Glomerular visceral epithelial cell (primary cell): ENCODE results near the gene SLC2A9.
"Not testable (repeated sequence)": the region's sequence is repeated elsewhere in the genome, so short reads cannot be mapped to it uniquely, and the experiment has no call there.

Experiments
- DNase-seq: peaks from one replicate; pipeline ENCODE4 v3.0.0-alpha.2; 2016; ENCODE audit errors: extremely low spot score

SLC2A9 gene

DNA sequence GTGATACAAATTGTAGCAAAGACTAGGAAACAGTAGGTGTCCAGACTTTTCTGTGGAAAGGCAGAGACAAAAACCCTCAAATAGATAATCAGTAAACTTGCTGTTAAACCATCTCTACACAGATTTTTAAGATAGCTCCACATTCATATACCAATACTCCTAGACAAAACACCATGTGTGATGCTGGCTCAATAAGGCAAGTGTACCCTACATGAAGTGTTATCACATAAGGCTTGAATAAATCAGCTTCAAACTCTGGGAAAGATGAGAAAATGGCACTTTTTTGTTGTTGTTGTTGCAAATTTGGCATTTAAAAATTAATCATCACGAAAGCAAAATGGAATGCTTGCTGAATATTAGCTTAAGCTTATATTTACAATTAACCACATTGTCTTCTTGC is 194.7 kb downstream of the SLC2A9 start:
- DNase-seq = no peak

DNA sequence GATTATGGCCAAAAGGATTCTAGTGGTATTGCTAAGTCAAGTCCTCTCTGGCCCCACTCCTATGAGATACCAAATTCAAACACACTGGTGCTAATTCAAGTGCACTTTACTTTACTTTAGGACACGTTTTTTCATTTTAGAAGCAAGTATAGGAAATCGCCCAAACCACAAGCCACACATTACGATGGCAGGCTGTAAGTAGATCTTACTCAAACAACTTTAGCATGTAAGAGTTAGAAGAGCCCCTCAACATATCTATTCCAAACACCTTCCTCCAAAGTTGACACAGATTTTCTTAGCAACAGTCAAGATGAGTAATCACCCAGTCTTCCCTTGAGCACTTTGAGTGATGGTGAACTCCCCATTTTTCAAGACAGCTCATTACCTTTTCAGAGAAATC is 196.2 kb downstream of the SLC2A9 start:
- no peak for DNase-seq

DNA sequence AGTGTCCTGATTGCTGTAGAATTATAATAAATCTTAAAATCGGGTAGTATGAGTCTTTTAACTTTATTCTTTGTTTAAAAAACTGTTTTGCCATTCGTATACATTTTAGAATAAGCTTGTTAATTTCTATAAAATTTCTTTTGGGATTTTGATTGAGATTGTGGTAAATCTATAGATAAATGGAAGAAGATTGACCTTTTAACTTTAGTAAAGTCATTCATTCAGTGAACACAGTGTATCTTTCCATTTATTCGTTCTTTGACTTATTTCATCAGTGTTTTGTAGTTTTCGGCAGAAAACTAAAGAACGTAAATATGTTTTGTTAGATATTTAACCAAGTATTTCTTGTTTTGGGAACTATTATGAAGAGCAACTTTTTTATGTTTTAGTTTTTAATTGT is 201.0 kb downstream of the SLC2A9 start:
- DNase-seq = no peak

DNA sequence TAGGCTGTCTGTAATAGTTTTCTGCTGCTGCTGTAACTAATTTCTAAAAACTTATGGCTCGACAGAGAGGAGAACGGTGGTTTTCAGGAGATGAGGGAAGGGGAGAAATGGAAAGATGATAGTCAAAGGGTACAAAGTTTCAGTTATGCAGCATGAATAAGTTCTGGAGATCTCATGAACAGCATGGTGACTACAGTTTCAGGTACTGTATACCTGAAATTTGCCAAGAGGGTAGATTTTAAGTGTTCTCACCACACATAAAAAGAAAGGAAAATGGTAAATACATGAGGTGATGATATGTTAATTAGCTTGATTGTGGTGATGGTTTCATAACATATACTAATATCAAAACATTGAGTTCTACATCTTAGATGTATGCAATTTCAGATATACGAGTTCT is 205.0 kb downstream of the SLC2A9 start:
- no peak for DNase-seq

DNA sequence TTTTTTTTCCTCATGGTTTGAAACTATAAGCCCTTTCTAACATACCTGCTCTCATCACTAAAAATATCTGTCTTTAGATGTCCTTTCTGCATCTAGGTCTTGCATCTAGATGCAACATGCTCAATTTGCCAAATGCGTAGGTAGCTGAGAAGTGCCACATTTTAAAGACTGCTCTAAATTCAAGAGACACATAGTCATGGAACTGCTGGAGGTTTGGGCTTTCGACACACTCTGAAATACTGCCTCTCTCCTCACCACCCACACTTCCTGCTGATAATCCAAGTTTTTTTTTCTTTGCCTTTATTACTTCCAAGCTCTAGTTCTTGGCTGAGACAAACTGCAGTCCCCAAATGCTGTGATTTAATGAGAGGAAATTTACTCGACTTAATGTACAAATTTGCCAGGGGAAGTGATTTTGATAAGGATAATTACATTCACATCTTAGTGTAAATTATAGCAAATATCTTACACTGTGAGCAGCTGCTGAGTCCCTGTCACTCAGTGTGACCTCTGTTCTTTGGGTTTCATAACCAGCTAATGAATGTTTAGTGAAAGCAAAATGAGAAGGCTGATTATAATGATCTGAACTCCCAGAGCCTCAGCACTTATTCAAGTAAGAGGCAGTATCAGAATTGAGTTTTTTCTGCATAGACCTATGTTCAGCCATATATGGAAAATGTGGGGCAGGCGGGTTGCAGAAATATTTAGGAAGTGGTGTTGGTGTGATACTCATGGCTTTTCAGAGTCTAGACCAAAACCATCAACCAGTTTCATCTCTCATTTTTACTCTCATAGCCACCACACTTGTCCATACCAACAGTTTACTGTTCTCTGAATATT is 208.6 kb downstream of the SLC2A9 start:
- DNase-seq = no peak

DNA sequence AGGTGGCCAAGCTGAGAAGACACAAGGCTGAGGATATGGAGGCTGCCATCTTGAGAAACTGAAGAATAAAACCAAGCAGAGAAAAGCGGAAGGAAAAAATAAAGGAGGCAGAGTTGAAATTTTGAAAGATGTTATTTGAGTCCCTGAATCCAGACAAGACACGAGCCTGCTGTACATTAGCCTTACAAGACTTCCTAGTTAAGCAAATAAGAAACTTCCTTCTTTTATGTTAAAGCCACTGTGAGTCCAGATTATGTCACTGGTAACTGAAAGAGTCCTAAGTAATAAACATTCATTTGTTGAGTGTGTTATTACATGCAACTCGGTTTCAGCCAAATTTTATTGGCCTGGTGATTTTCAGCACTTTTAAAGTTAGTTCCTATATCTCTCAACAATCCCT is 209.5 kb downstream of the SLC2A9 start:
- no peak for DNase-seq

DNA sequence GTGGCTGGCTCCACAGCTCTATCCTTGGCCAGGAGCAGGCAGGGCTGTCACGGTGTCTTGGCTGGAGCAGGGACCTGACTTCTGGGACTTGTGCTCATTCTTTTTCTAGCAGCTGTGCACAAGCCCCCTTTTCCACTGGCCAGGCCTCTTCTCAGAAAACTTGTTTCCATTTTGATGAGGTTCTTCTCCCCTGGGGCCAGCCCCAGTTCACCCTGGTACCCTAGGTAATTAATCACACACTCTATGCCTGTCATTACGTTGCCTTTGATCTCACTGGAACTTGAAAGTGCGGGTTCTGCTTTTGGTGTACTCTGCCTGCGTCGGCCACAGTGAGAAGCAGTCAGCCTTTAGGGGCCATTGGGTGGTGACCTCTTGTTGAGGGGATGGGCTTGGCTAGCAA is 213.2 kb downstream of the SLC2A9 start:
- no peak for DNase-seq

DNA sequence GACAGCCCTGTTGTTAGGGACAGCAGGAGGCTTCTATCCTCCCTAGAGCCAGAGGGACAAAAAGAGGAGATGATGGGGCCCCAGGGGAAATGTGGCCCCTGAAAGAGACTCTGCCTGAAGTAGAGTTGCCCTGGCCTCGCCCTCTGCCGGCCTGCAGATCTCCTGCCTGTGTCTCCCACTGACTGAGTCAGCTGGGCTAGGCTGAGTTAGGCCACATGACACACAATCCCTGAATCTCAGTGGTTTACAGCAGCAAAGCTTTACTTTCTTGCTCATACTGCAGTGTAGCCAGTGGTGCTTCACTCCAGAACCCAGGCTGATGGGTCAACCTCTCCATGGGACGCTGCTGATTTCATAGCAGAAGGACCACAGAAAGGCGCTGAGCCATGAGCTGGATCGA is 216.4 kb downstream of the SLC2A9 start:
- no peak for DNase-seq

DNA sequence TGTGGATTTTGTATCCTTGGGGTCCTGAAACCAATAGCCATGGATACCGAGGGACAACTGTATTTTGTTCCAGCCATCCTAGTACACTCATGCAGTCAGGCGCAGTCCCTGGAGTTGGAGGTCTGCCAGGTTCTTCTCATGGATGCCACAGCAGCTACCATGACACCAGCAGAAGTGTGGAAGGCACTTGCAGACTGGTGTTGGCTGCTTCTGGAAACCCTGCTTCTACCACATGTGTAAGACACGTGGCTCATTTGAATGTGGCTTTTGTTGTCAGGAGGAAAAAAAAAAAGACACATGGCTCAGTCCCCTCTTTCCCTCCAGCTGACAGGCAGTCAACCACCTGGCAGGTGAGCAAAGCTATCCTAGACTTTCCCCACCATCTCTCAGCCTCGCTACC is 220.4 kb downstream of the SLC2A9 start:
- no peak for DNase-seq

DNA sequence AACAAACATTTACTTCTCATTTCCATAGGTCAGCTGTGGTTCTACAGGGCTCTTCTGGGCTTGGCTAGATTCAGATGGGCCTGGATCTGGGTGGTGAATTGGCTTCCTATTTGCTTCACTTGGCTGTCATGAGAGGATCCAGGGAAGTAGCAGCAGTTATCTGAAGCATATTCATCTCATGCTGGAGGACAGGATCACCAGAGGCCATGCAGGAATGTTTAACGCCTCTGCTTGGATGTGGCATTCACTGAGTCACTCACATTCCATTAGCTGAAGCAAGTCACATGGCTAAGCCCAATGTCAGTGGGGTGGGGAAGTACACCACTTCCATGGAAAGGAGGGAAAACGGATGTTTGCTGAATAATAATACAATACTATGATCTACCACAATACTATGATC is 224.7 kb downstream of the SLC2A9 start:
- DNase-seq = peak; percentile 5

DNA sequence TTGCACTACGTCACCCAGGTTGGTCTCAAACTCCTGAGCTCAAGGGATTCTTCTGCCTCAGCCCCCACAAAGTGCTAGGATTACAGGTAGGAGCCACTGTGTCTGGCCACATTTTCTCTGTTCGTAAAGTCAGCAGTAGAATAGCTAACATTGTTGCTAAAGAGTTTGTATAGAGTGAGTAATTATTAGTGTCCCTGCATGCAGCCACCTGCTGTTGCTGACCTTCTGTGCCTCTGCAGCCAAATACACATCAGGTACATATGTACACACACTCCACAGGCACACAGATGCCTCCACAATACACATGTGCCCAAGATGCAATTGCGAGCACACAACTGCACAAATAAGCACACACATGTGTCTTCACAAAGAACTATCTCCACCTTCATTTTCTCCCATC is 228.9 kb downstream of the SLC2A9 start:
- DNase-seq = no peak

DNA sequence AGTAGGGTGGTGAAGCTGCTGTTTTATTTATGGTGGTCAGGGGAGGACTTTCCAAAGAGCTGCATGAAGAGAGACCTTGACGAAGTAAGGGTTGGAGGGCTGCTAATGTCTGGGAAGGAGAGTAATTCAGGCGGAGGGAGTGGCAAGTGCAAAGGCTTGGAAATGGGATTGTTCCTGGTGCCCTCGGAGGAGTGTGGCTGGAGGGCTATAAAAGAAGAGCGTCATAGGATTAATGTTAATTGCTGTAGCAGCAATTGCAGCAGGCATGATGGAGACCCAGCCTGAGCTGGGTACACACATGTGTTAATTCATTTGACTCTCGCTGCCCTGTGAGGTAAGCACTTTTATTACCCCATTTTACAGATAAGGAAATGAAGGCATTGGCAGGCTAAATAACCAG is 235.4 kb downstream of the SLC2A9 start:
- not testable (repeated sequence) for DNase-seq

DNA sequence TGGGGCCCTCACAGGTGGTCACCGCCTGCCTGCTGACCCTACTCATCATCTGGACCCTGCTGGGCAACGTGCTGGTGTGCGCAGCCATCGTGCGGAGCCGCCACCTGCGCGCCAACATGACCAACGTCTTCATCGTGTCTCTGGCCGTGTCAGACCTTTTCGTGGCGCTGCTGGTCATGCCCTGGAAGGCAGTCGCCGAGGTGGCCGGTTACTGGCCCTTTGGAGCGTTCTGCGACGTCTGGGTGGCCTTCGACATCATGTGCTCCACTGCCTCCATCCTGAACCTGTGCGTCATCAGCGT is 239.2 kb downstream of the SLC2A9 start:
- no peak for DNase-seq

DNA sequence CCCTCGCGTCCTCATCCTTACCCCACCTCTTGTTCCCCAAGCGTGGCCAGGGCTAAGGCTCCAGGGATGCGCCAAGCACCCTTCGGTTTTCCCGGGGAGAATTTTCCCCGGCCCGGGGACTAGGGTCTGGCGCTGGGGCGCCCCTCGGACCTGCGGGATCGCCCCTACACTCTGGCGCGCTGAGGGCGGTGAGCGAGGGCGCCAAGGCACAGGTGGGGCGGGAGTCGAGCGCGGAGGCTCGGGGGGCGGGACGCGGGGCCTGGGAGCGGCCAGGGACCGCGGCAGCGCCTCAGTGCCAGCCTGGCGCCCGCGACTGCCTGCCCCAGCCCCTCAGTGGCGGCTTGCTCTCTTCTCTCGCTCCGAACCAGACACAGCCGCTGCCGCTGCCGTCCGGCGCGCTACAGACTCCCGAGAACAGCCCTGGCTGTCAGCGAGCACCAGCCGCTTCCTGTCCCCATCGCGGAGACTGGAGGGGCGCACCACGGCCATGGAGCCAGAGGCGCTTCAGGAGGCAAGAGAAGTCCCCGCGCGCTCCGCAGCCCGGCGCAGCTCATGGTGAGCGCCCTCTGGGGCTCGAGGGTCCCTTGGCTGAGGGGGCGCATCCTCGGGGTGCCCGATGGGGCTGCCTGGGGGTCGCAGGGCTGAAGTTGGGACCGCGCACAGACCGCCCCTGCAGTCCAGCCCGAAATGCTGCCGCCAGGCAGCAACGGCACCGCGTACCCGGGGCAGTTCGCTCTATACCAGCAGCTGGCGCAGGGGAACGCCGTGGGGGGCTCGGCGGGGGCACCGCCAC is 239.8 kb downstream of the SLC2A9 start, which contains the start of gene DRD5:
Gene DRD5 (plus strand): TSS at position 292 of the 793 bp plus-strand sequence. CDS start 396 bp downstream, at position 688.
- DNase-seq = no peak
